HG02852 (cell line): Measurements from ENCODE around the gene SEC14L2.
"Not testable (repeated sequence)": the region's sequence is repeated elsewhere in the genome, so short reads cannot be mapped to it uniquely, and the experiment has no call there.

Source experiments
- ATAC-seq: cut with Tn5 transposase; IDR thresholded peaks from one replicate; pipeline ENCODE4 v1.9.1; 2021; ENCODE audit warnings: mild to moderate bottlenecking, moderate library complexity; ENCODE audit not compliant: unreplicated experiment

The SEC14L2 gene

DNA sequence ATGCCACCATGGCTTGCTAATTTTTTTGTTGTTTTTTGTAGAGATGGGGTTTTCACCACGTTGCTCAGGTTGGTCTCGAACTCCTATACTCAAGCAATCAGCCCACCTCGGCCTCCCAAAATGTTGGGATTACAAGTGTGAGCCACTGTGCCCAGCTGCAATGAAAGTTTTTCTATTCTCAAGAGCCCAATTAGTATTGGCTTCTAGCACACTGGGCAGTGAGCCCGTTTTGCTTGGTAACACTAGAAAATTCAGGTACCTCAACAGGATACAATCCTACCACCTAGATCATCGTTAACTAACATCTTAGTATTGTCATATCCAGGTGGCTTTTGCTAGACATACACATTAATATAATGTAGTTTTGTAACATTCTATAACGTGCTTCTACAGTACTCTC is 56.0 kb downstream of the SEC14L2 start:
- ATAC-seq = no peak

GRCh38 chr22:30453731-30454510 is 57.1 kb downstream of the SEC14L2 start:
- no peak for ATAC-seq

DNA sequence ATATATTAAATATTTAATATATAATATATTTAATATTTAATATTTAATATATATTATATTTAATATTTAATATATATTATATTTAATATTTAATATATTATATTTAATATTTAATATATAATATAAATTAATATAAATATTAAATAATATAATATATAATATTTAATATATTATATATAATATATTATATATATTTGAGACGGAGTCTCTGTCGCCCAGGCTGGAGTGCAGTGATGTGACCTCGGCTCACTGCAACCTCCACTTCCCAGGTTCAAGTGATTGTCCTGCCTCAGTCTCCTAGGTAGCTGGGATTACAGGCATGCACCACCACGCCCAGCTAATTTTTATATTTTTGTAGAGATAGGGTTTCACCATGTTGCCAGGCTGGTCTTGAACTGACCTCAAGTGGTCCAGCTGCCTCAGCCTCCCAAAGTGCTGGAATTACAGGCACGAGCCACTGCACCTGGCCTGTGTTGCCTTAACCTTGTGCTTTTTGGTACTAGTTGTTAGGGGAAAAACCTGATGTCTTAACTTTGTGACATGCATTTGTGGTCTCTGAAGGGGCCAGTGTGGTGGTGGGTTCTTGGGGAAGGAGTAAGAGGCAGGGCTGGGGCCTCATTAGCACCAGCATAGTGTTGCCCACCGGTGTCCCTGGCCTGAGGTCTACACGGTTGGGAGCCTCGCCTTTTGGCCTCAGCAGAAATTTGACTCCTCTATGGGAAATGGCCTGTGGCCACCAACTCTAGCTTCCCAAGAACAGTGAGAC is 58.4 kb downstream of the SEC14L2 start:
- no peak for ATAC-seq

- no peak for ATAC-seq
Measured at GRCh38 chr22:30457981-30458380, 61.2 kb downstream of the SEC14L2 start.

DNA sequence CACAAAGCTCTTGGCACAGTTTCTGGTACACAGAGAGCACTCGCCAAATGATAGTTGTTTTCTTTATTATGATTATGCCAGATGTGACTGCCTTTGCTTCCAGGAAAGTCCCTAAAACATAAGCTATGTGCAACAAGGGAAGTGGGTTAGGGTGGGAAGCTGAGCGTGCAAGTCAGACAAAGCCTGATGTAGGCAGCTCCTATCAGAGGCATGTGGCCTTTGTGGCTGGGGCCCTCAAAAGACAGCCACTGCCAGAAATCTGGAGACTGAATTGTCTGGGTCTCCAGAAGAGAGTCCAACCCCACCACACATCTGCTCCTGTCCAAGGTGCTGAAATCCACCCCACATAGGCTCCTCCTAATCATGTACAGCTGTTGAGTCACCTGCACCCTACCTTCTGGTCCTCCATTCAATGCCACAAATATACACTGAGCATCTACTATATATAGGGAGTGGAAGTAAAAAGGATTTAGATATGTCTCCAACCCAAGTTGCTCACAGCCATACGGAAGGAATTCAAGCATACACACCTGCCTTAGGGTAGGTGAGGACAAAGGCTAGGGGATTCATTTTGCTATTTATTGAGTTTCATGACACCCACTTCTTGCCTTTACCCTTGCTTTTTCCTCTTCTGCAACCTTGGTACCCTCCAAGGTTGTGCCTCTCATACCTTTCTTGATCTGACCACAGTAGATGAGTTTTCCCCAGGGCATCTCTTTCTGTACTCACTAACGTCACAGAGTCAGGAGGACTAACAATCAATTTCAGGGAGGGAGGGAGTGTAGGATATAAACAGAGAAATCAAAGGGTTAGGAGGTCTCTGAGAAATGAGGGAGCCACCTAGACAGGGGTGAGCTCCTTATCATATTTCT is 62.6 kb downstream of the SEC14L2 start:
- no peak for ATAC-seq

- ATAC-seq = no peak
Measured at GRCh38 chr22:30460147-30460546, 63.3 kb downstream of the SEC14L2 start.

DNA sequence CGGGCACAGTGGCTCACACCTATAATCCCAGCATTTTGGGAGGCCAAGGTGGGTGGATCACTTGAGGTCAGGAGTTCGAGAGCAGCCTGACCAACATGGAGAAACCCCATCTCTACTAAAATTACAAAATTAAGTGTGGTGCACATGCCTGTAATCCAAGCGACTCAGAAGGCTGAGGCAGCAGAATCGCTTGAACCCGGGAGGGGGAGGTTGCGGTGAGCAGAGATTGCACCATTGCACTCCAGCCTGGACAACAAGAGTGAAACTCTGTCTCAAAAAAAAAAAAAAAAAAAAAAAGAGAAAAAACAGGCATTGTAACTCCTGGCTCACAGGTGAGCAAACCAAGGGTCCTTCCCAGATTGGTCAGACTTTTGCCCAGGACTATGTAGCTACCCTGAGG is 63.7 kb downstream of the SEC14L2 start:
- ATAC-seq = not testable (repeated sequence)

DNA sequence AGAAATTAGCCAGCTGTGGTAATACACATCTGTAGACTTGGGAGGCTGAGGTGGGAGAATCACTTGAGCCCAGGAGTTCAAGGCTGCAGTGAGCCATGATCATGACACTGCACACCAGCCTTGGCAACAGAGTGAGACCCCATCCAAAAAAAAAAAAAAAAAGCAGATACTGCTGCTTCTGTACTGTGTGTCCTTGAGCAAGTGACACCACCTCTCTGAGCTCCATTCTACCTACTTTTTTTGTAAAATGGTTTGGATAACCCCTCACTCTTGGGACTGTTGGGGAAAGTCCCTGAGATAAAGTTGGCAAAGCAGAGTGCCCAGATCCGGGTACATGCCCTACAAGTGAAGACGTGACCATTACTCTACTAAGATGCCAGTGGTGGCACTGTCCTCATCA is 72.3 kb downstream of the SEC14L2 start:
- ATAC-seq = no peak

DNA sequence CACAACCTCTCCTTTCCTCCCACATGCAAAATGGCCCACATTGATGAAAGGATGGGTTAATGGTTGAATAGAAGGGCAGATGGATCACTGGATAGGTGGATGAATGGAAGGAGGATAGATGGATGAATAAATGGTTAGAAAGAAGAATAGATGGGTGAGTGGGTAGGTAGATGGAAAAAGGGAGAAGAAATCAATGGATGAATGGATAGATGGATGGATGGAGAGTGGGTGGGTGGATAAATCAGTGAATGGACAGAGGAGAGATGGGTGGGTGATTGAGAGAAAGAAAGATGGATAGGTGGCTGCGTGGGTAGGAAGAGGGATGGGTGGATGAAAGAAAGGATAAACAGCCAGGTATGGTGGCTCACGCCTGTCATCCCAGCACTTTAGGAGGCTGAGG is 73.8 kb downstream of the SEC14L2 start:
- no peak for ATAC-seq

- no peak for ATAC-seq
Measured at GRCh38 chr22:30471616-30472318, 74.9 kb downstream of the SEC14L2 start, which contains the start of gene SEC14L3. SEC14L3 (minus strand) TSS chr22:30472017; CDS start chr22:30471958, 59 bp downstream.

- no peak for ATAC-seq
Measured at GRCh38 chr22:30472994-30473720, 76.3 kb downstream of the SEC14L2 start.

GRCh38 chr22:30474121-30474520 is 77.3 kb downstream of the SEC14L2 start:
- ATAC-seq = no peak
